ENCODE results near the gene CALR.

Gene CALR

DNA sequence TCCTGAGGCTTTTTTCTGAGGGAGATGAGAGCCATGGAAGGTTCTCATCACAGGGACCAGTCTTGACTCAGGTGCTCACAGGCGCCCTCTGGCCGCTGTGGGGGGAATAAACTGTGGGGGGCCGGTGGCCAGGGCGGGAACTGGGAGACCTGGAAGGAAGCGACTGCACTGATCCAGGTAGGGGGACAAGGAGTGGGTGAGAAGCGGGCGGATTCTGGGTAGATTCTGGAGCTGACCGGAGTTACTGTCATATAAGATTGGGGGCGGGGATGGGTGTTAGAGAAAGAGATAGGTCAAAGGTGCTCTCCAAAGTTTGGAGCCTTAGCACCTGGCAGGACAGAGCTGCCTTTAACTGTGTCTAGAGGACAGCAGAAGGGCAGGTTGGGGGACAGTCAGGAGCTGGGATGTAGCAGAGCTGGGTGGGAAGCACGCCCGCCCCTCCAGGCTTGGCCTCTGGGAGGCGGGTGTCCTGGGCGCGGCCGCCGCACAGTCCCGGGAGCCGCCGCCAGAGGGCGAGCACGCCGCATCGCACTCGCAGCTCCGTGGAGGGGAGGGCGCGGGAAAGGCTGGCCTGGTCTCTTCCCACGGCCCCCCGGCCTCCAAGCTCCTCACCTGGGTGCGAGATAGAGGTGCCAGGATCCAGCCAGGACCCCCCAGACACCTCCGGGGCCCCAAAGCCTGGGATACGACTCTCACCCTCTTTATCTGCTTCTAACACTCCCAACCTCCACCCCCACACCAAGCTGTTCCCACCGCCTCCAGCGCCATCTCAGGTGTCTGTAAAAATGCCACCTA lies 26.8 kb downstream of the CALR start (continued):
- no peak for TF ChIP-seq ZNF473 (tag by site-specific recombination; IDR thresholded peaks at IDR 0.05)
- TF ChIP-seq KLF10 (tag by site-specific recombination; IDR thresholded peaks at IDR 0.05), result peak; percentile 30; the same call in 1 of the 2 replicates
- TF ChIP-seq ZNF10 (tag by site-specific recombination; IDR thresholded peaks at IDR 0.05), result no peak
- no peak for TF ChIP-seq ZSCAN23 (tag by site-specific recombination; IDR thresholded peaks at IDR 0.05)
- no peak for TF ChIP-seq ZNF19 (tag by site-specific recombination; IDR thresholded peaks at IDR 0.05; ENCODE audit: low read depth)
- TF ChIP-seq ZNF426 (tag by site-specific recombination; IDR thresholded peaks at IDR 0.05), result no peak
- TF ChIP-seq, protein P1, sequence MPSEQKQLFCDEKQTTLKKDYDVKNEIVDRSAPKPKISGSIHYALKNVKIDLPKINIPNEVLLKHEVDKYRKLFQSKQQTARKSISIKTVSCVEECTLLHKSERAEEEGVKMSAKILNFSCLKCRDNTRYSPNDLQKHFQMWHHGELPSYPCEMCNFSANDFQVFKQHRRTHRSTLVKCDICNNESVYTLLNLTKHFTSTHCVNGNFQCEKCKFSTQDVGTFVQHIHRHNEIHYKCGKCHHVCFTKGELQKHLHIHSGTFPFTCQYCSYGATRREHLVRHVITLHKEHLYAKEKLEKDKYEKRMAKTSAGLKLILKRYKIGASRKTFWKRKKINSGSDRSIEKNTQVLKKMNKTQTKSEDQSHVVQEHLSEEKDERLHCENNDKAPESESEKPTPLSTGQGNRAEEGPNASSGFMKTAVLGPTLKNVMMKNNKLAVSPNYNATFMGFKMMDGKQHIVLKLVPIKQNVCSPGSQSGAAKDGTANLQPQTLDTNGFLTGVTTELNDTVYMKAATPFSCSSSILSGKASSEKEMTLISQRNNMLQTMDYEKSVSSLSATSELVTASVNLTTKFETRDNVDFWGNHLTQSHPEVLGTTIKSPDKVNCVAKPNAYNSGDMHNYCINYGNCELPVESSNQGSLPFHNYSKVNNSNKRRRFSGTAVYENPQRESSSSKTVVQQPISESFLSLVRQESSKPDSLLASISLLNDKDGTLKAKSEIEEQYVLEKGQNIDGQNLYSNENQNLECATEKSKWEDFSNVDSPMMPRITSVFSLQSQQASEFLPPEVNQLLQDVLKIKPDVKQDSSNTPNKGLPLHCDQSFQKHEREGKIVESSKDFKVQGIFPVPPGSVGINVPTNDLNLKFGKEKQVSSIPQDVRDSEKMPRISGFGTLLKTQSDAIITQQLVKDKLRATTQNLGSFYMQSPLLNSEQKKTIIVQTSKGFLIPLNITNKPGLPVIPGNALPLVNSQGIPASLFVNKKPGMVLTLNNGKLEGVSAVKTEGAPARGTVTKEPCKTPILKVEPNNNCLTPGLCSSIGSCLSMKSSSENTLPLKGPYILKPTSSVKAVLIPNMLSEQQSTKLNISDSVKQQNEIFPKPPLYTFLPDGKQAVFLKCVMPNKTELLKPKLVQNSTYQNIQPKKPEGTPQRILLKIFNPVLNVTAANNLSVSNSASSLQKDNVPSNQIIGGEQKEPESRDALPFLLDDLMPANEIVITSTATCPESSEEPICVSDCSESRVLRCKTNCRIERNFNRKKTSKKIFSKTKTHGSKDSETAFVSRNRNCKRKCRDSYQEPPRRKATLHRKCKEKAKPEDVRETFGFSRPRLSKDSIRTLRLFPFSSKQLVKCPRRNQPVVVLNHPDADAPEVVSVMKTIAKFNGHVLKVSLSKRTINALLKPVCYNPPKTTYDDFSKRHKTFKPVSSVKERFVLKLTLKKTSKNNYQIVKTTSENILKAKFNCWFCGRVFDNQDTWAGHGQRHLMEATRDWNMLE (tag by site-specific recombination; conservative IDR thresholded peaks at IDR 0.05; ENCODE audit: low read depth), result no peak
- peak; percentile 90; the same call in 1 of the 2 replicates for TF ChIP-seq ZNF2 (tag by site-specific recombination; IDR thresholded peaks at IDR 0.05)
- TF ChIP-seq, protein P2, sequence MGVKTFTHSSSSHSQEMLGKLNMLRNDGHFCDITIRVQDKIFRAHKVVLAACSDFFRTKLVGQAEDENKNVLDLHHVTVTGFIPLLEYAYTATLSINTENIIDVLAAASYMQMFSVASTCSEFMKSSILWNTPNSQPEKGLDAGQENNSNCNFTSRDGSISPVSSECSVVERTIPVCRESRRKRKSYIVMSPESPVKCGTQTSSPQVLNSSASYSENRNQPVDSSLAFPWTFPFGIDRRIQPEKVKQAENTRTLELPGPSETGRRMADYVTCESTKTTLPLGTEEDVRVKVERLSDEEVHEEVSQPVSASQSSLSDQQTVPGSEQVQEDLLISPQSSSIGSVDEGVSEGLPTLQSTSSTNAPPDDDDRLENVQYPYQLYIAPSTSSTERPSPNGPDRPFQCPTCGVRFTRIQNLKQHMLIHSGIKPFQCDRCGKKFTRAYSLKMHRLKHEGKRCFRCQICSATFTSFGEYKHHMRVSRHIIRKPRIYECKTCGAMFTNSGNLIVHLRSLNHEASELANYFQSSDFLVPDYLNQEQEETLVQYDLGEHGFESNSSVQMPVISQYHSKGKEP (tag by site-specific recombination; IDR thresholded peaks at IDR 0.05), result no peak
- no peak for TF ChIP-seq ZNF184 (tag by site-specific recombination; IDR thresholded peaks at IDR 0.05)
- TF ChIP-seq ZSCAN16 (tag by site-specific recombination; IDR thresholded peaks at IDR 0.05), result peak; percentile 39; the same call in 1 of the 2 replicates
- no peak for TF ChIP-seq HOXD13 (CRISPR knock-in tag; IDR thresholded peaks at IDR 0.05; ENCODE audit: borderline replicate concordance)
- TF ChIP-seq ZNF658 (tag by site-specific recombination; IDR thresholded peaks at IDR 0.05), result no peak
- TF ChIP-seq SALL2 (tag by site-specific recombination; IDR thresholded peaks at IDR 0.05; ENCODE audit: borderline replicate concordance), result no peak
- TF ChIP-seq ZNF335 (tag by site-specific recombination; conservative IDR thresholded peaks at IDR 0.05), result peak; percentile 84
- no peak for TF ChIP-seq ZNF354C (tag by site-specific recombination; IDR thresholded peaks at IDR 0.05; ENCODE audit: borderline replicate concordance, low read depth)
- no peak for TF ChIP-seq ZNF514 (tag by site-specific recombination; IDR thresholded peaks at IDR 0.05)
- no peak for TF ChIP-seq ZNF670 (tag by site-specific recombination; IDR thresholded peaks at IDR 0.05; ENCODE audit: low read depth)
- TF ChIP-seq ZNF37A (tag by site-specific recombination; IDR thresholded peaks at IDR 0.05), result no peak
- peak; percentile 74 for TF ChIP-seq GLIS2 (tag by site-specific recombination; IDR thresholded peaks at IDR 0.05)
- no peak for TF ChIP-seq ZNF239 (tag by site-specific recombination; IDR thresholded peaks at IDR 0.05)
- TF ChIP-seq ZNF274 (IDR thresholded peaks at IDR 0.05; ENCODE audit: low read length), result no peak
- TF ChIP-seq ZNF274 (tag by site-specific recombination; IDR thresholded peaks at IDR 0.05; ENCODE audit: borderline replicate concordance), result no peak
- TF ChIP-seq ZNF24 (tag by site-specific recombination; IDR thresholded peaks at IDR 0.05), result no peak; the same call in 1 of the 2 replicates
- TF ChIP-seq, protein P3, sequence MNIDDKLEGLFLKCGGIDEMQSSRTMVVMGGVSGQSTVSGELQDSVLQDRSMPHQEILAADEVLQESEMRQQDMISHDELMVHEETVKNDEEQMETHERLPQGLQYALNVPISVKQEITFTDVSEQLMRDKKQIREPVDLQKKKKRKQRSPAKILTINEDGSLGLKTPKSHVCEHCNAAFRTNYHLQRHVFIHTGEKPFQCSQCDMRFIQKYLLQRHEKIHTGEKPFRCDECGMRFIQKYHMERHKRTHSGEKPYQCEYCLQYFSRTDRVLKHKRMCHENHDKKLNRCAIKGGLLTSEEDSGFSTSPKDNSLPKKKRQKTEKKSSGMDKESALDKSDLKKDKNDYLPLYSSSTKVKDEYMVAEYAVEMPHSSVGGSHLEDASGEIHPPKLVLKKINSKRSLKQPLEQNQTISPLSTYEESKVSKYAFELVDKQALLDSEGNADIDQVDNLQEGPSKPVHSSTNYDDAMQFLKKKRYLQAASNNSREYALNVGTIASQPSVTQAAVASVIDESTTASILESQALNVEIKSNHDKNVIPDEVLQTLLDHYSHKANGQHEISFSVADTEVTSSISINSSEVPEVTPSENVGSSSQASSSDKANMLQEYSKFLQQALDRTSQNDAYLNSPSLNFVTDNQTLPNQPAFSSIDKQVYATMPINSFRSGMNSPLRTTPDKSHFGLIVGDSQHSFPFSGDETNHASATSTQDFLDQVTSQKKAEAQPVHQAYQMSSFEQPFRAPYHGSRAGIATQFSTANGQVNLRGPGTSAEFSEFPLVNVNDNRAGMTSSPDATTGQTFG (tag by site-specific recombination; IDR thresholded peaks at IDR 0.05; ENCODE audit: borderline replicate concordance), result no peak
- no peak for TF ChIP-seq HOXA7 (CRISPR knock-in tag; IDR thresholded peaks at IDR 0.05; ENCODE audit: borderline replicate concordance)
- no peak for TF ChIP-seq ZNF248 (tag by site-specific recombination; IDR thresholded peaks at IDR 0.05)
- no peak for TF ChIP-seq ZNF555 (tag by site-specific recombination; conservative IDR thresholded peaks at IDR 0.05)
- no peak for TF ChIP-seq YY2 (tag by site-specific recombination; IDR thresholded peaks at IDR 0.05)
- TF ChIP-seq ZNF677 (tag by site-specific recombination; IDR thresholded peaks at IDR 0.05), result no peak
- TF ChIP-seq ZNF654 (tag by site-specific recombination; IDR thresholded peaks at IDR 0.05; ENCODE audit: low read depth), result peak; percentile 47
- TF ChIP-seq ZNF169 (tag by site-specific recombination; IDR thresholded peaks at IDR 0.05), result no peak
- no peak for TF ChIP-seq MYNN (tag by site-specific recombination; IDR thresholded peaks at IDR 0.05; ENCODE audit: borderline replicate concordance)
